GM12874 (cell line): ENCODE measurements around the gene HES3.

Experiments used
- CTCF ChIP-seq: IDR thresholded peaks from 2 replicates; pipeline ENCODE4 v1.5.1; 2011; ENCODE audit warnings: low read depth, mild to moderate bottlenecking, control low read depth, low read length, moderate library complexity; ENCODE audit not compliant: insufficient read depth

HES3 gene

GRCh38 chr1:6249739-6250689, 6.0 kb downstream of the HES3 start:
- TF ChIP-seq CTCF, result no peak

GRCh38 chr1:6251233-6251632, 7.3 kb downstream of the HES3 start:
- no peak for TF ChIP-seq CTCF

- no peak for TF ChIP-seq CTCF
Observed at GRCh38 chr1:6251681-6252373, 7.8 kb downstream of the HES3 start.

- TF ChIP-seq CTCF, result no peak
Observed at GRCh38 chr1:6252374-6252710, 8.4 kb downstream of the HES3 start.

- TF ChIP-seq CTCF, result no peak
Observed at GRCh38 chr1:6253380-6253779, 9.4 kb downstream of the HES3 start.

- no peak for TF ChIP-seq CTCF
Observed at GRCh38 chr1:6254691-6255090, 10.7 kb downstream of the HES3 start.

GRCh38 chr1:6256645-6257044, 12.7 kb downstream of the HES3 start:
- TF ChIP-seq CTCF, result no peak
